H1 (cell line): ENCODE measurements around the gene NPNT. TPM values are rescaled to one million over a fixed set of nuclear protein-coding genes. Genes with fewer than 3 reads are reported as not detected.

Experiments used
- E2F6 ChIP-seq: IDR thresholded peaks from 2 replicates; pipeline ENCODE4 v1.6.1; 2012; ENCODE audit warnings: inconsistent platforms
- polyA plus RNA-seq, 7 experiments: library from polyadenylated mRNA; depleted of rRNA in 3 of 7; stranded (reverse) in 5 of 7; unstranded in 2 of 7; fragments of >200 nt in 5 of 7; fragments of 200-250 nt in 2 of 7; gene quantifications; 1 replicate in 5 of 7; 2 replicates in 1 of 7; 4 replicates in 1 of 7; pipeline versions ENCODE4 v1.2.1 to v1.2.3, GENCODE V29; 2011 to 2013; ENCODE audit warnings: missing spikeins in 2 of 7, mixed read lengths in 2 of 7
- total RNA-seq: library from RNA; stranded (reverse); fragmentation: NEBNext Ultra II Directional; extraction: Animal tissue kit (Norgen Biotek cat#: 25700); gene quantifications from 2 replicates; pipeline ENCODE4 v1.2.1, GENCODE V29; 2021

Gene NPNT
- total and polyA plus RNA-seq, 2 of the 8 experiments (the other 6 are each of a cell fraction or from before 2014, with no cell fraction given) = 0.24 to 0.97 TPM

- no peak for TF ChIP-seq E2F6
- TF ChIP-seq, all 59 proteins: peak for 0
Measured at GRCh38 chr4:105972946-105973621, 77.8 kb downstream of the NPNT start (continued).
